HG02571 (cell line): ENCODE results near the gene EPHA8.

ENCODE experiments used
- ATAC-seq: cut with Tn5 transposase; IDR thresholded peaks from one replicate; pipeline ENCODE4 v1.9.1; 2021; ENCODE audit warnings: mild to moderate bottlenecking, moderate library complexity; ENCODE audit not compliant: unreplicated experiment

Gene EPHA8

GRCh38 chr1:22563671-22564602 is 648 bp downstream of the EPHA8 start:
- ATAC-seq: no peak

GRCh38 chr1:22566161-22566560 is 2.9 kb downstream of the EPHA8 start:
- no peak for ATAC-seq

GRCh38 chr1:22567197-22567596 is 3.9 kb downstream of the EPHA8 start:
- no peak for ATAC-seq

DNA sequence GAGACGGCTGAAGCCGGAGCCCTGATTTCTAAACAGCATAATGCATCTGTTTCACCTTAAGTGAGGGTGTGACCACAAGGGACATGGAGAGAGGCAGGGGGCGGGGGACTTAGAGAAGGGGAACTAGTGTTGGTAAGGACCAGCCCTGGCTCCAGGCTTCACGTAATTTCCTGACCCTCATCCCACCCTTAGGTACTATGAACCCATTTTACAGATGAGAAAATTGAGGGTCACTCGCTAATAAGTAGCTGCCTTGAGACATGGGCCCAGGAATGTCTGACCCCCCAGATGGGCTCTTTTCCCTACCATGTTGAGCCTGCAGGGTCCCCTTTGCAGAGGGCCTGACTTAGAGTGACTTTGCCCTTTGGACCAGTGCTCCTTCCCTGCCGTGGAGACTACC is 4.7 kb downstream of the EPHA8 start:
- ATAC-seq: no peak

GRCh38 chr1:22569269-22569668 is 6.0 kb downstream of the EPHA8 start:
- no peak for ATAC-seq

GRCh38 chr1:22570140-22570909 is 7.0 kb downstream of the EPHA8 start:
- ATAC-seq: no peak

DNA sequence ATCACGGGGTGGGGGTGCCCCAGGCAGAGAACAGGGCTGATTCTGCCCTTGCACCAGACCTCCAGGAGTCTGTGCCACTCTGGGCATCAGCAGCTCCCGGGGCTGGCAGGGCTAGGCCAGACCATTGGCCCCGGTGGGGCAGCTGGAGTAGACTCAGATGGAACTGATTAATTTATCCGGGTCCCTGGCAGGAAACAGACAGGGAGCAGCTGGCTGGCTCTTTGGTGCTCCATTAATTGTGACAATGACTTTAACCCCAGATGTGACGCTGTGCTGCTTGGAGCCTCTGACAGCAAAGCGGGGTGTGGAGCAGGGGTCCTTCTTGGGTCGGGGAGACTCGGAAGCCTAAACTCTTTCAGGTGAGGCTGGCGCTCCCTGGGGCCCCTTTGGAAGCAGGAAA is 9.5 kb downstream of the EPHA8 start:
- no peak for ATAC-seq

- ATAC-seq: no peak
Measured at GRCh38 chr1:22573237-22573636, 9.9 kb downstream of the EPHA8 start.

DNA sequence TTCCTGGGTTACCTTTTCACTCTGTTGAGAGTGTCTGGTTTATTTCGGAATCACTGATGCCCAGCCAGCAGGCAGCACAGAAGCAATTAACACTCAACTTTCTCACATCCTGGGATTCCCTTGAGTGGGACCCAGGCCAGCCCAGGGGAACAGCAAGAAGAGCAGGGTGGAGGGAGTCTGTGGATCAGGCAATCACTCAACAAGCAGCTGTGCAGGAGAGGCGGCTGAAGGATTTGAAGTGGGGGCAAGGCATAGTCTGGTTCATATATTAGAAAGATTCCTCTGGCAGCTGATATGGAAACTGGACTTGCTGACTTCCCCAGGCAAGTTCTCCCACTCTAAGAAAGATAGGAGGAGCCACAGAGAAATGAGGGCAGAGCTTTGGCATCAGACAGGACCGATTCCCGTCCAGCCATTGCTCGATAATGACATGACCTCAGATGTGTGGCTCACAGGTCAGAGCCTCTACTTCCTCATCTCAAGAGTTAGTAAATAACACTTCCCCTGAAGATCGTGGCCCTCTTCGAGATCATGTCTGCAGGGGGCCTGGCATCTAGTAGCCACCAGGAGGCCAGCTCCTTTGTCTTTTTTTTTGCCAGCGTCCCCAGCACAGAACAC is 12.4 kb downstream of the EPHA8 start:
- ATAC-seq: no peak

GRCh38 chr1:22576150-22576544 is 12.9 kb downstream of the EPHA8 start:
- no peak for ATAC-seq

DNA sequence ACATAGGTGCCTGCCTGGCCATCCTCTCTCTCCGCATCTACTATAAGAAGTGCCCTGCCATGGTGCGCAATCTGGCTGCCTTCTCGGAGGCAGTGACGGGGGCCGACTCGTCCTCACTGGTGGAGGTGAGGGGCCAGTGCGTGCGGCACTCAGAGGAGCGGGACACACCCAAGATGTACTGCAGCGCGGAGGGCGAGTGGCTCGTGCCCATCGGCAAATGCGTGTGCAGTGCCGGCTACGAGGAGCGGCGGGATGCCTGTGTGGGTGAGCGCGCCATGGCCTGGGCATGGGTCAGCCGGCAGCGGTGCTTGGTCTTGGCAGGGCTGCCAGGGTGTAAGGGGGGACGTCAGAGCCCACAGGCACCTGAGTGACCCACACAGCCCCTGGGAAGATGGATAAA is 13.3 kb downstream of the EPHA8 start:
- ATAC-seq: no peak

GRCh38 chr1:22578732-22579361 is 15.6 kb downstream of the EPHA8 start:
- no peak for ATAC-seq

GRCh38 chr1:22579541-22580155 is 16.4 kb downstream of the EPHA8 start:
- no peak for ATAC-seq

DNA sequence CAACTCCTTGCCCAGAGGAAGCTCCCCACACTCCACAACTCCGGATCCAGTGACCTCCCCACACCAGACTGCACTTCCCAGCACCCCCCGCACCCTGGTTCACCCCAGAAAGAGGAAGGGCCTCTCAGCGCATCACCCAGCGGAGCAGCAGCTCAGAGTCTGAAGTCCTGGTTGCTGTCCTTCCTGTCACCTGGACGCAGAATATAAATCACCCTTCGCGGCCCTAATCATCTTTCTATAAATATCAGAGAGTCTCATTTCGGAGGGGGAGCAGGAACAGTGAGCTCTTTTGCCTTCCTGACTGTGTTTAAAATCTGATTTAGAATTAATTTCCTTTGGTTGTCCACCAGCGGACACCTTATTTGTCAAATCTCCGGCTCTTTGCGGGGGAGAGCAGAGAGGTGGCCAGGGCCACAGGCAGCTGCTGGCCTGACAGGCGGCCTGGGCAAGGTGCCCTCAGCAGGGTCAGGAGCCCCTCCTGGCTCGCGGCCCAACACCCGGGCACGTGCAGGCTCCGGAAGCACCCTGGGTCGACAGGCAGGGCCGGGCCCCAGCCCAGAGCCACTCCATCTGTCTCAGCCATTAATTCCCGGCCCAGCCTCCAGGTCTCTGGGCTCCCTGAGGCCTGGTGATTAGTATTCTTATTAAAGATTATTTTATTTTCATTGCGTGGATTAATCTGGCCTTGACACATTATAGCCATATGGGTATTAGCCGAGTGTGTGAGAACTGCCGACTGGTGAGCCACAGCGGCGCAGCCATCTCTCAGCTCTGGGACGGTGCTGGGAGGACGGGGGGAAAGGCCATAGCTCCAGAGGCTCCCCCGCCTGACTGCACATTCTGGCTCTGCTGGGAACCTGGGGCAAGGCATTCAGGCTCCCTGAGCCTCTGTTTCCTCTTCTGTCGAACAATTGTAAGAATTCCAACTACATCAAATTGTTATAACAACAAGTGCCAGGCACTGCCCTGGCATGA is 19.7 kb downstream of the EPHA8 start:
- ATAC-seq: no peak

- no peak for ATAC-seq
Measured at GRCh38 chr1:22584001-22584562, 20.8 kb downstream of the EPHA8 start.

DNA sequence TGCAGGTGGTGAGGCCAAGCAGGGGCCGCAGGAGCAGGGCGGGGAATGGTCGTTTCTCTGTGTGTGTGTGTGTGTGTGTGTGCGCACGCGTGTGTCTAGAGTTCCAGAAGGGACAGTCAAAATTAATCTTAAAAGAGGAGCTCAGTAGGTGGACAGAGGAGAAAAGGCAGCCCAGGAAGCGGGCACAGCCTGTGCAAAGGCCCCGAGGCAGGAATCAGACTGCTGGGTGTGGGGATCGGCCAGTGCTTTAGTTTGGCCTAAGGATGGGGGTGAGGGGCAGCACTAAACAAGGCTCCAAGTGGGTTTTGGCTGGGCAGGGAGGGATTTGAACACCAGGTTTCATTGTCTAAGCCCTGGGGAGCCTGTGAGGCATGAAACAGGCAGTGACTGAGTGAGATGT is 21.7 kb downstream of the EPHA8 start:
- ATAC-seq: no peak

GRCh38 chr1:22585471-22585870 is 22.2 kb downstream of the EPHA8 start:
- ATAC-seq: no peak

- no peak for ATAC-seq
Measured at GRCh38 chr1:22586356-22587130, 23.3 kb downstream of the EPHA8 start.
